GM08714 (cell line): ENCODE measurements around the gene CHP2.

Experiments
- H3K4me3 ChIP-seq: fragments of 200-500 bp; sonication (Bioruptor generic); 2 replicates; pipeline ENCODE4 v1.5.1; 2014; ENCODE audit warnings: mild to moderate bottlenecking, low read length, inconsistent platforms
- ZNF274 ChIP-seq: IDR thresholded peaks from 2 replicates; pipeline ENCODE4 v1.6.1; 2012; ENCODE audit warnings: mild to moderate bottlenecking, low read depth, low read length

Gene CHP2

GRCh38 chr16:23773339-23773738, 18.5 kb downstream of the CHP2 start:
- no peak overlapping the region for H3K4me3 ChIP-seq
- no peak for TF ChIP-seq ZNF274

GRCh38 chr16:23781176-23781575, 26.4 kb downstream of the CHP2 start:
- H3K4me3 ChIP-seq: no peak overlapping the region
- TF ChIP-seq ZNF274: no peak

- TF ChIP-seq ZNF274: no peak
- H3K4me3 ChIP-seq: no peak overlapping the region
Measured at GRCh38 chr16:23784811-23785447, 30.1 kb downstream of the CHP2 start.

GRCh38 chr16:23785842-23786241, 31.0 kb downstream of the CHP2 start:
- no peak for TF ChIP-seq ZNF274

GRCh38 chr16:23786964-23787561, 32.2 kb downstream of the CHP2 start:
- H3K4me3 ChIP-seq: no peak overlapping the region
- no peak for TF ChIP-seq ZNF274

More at GRCh38 chr16:23785842-23786241, 31.0 kb downstream of the CHP2 start:
- H3K4me3 ChIP-seq: no peak overlapping the region

GRCh38 chr16:23788685-23789084, 33.9 kb downstream of the CHP2 start:
- H3K4me3 ChIP-seq: no peak overlapping the region
- TF ChIP-seq ZNF274: no peak

- H3K4me3 ChIP-seq: no peak overlapping the region
- no peak for TF ChIP-seq ZNF274
Measured at GRCh38 chr16:23795378-23795777, 40.6 kb downstream of the CHP2 start.

GRCh38 chr16:23796941-23797340, 42.1 kb downstream of the CHP2 start:
- no peak for TF ChIP-seq ZNF274
- no peak overlapping the region for H3K4me3 ChIP-seq

GRCh38 chr16:23801378-23801777, 46.6 kb downstream of the CHP2 start:
- TF ChIP-seq ZNF274: no peak
- H3K4me3 ChIP-seq: no peak overlapping the region

GRCh38 chr16:23802776-23803175, 48.0 kb downstream of the CHP2 start:
- no peak overlapping the region for H3K4me3 ChIP-seq
- no peak for TF ChIP-seq ZNF274

- H3K4me3 ChIP-seq: no peak overlapping the region
- no peak for TF ChIP-seq ZNF274
Measured at GRCh38 chr16:23803591-23804123, 48.8 kb downstream of the CHP2 start.

- no peak for TF ChIP-seq ZNF274
- no peak overlapping the region for H3K4me3 ChIP-seq
Measured at GRCh38 chr16:23807028-23807427, 52.2 kb downstream of the CHP2 start.
